HepG2 (cell line): ENCODE data around the gene ACTN3. TPM values are rescaled to one million over a fixed set of nuclear protein-coding genes. Genes with fewer than 3 reads are reported as not detected.

ENCODE experiments used
- CCDC6 ChIP-seq: sonication (generic); formaldehyde crosslinking; IDR thresholded peaks from 2 replicates; pipeline ENCODE4 v1.8.1; 2022; ENCODE audit warnings: mild to moderate bottlenecking, missing genetic modification reagents, moderate library complexity
- ETS1 ChIP-seq: sonication (generic); formaldehyde crosslinking; IDR thresholded peaks from 2 replicates; pipeline ENCODE4 v1.4.0; 2020; ENCODE audit warnings: missing genetic modification reagents
- ETV6 ChIP-seq: sonication (generic); formaldehyde crosslinking; conservative IDR thresholded peaks from 2 replicates; pipeline ENCODE4 v1.4.0; 2020; ENCODE audit warnings: missing genetic modification reagents
- ISX ChIP-seq: sonication (generic); formaldehyde crosslinking; conservative IDR thresholded peaks from 2 replicates; pipeline ENCODE4 v1.5.0; 2020; ENCODE audit warnings: missing genetic modification reagents
- KLF9 ChIP-seq: IDR thresholded peaks from 2 replicates; pipeline ENCODE4 v1.6.1; 2016; ENCODE audit warnings: low read depth
- LBX2 ChIP-seq: sonication (generic); formaldehyde crosslinking; IDR thresholded peaks from 2 replicates; pipeline ENCODE4 v1.5.0; 2020; ENCODE audit warnings: missing genetic modification reagents, mild to moderate bottlenecking, borderline replicate concordance
- PITX1 ChIP-seq: sonication (generic); formaldehyde crosslinking; IDR thresholded peaks from 2 replicates; pipeline ENCODE4 v1.5.1; 2020; ENCODE audit warnings: mild to moderate bottlenecking, missing genetic modification reagents
- PRDM15 ChIP-seq: sonication (generic); formaldehyde crosslinking; IDR thresholded peaks from 2 replicates; pipeline ENCODE4 v1.4.0; 2020; ENCODE audit warnings: missing genetic modification reagents
- RORA ChIP-seq: sonication (generic); formaldehyde crosslinking; IDR thresholded peaks from 2 replicates; pipeline ENCODE4 v1.5.0; 2020; ENCODE audit warnings: mild to moderate bottlenecking, missing genetic modification reagents, moderate library complexity
- SAFB2 ChIP-seq: sonication (generic); formaldehyde crosslinking; IDR thresholded peaks from 2 replicates; pipeline ENCODE4 v1.5.1; 2020; ENCODE audit warnings: missing genetic modification reagents, low read depth, mild to moderate bottlenecking, borderline replicate concordance
- STAG1 ChIP-seq: sonication (generic); formaldehyde crosslinking; IDR thresholded peaks from 2 replicates; pipeline ENCODE4 v1.4.0; 2020; ENCODE audit warnings: missing genetic modification reagents
- ZMYM4 ChIP-seq: sonication (generic); formaldehyde crosslinking; IDR thresholded peaks from 2 replicates; pipeline ENCODE4 v1.8.1; 2023; ENCODE audit warnings: mild to moderate bottlenecking, missing genetic modification reagents
- ZNF207 ChIP-seq: fragments of 450-650 bp; IDR thresholded peaks from 2 replicates; pipeline ENCODE4 v1.6.1; 2016; ENCODE audit warnings: antibody characterized with exemption, borderline replicate concordance
- ZNF3 ChIP-seq: IDR thresholded peaks from 2 replicates; pipeline ENCODE4 v1.7.0; 2017; ENCODE audit warnings: inconsistent platforms
- ZNF569 ChIP-seq: sonication (generic); formaldehyde crosslinking; IDR thresholded peaks from 2 replicates; pipeline ENCODE4 v1.5.0; 2020; ENCODE audit warnings: mild to moderate bottlenecking, missing genetic modification reagents, moderate library complexity, borderline replicate concordance
- ZNF776 ChIP-seq: sonication (generic); formaldehyde crosslinking; IDR thresholded peaks from 2 replicates; pipeline ENCODE4 v1.4.0; 2020; ENCODE audit warnings: mild to moderate bottlenecking, missing genetic modification reagents
- polyA plus RNA-seq, 8 experiments: library from polyadenylated mRNA; depleted of rRNA in 3 of 8; stranded (reverse) in 7 of 8; unstranded in 1 of 8; fragments of >200 nt; fragmentation: Illumina TruSeq in 4 of 8; extraction: Trizol in 4 of 8; gene quantifications; 2 replicates each; pipeline versions ENCODE4 v1.2.1 to v1.2.3, GENCODE V29; 2011 to 2016; ENCODE audit warnings: low read depth in 4 of 8, missing spikeins in 1 of 8, mixed read lengths in 1 of 8; ENCODE audit not compliant: insufficient read depth in 1 of 8
- total RNA-seq, 5 experiments: library from RNA; depleted of rRNA; stranded (reverse); fragments of >200 nt; fragmentation: Illumina TruSeq; extraction: Trizol; gene quantifications; 2 replicates each; pipeline ENCODE4 v1.2.3, GENCODE V29; 2016; ENCODE audit warnings: low read depth in 1 of 5
- TF ChIP-seq, protein P1 (sequence below): sonication (generic); formaldehyde crosslinking; IDR thresholded peaks from 2 replicates; pipeline ENCODE4 v1.5.1; 2020; ENCODE audit warnings: mild to moderate bottlenecking, missing genetic modification reagents, moderate library complexity
- TF ChIP-seq, protein P2 (sequence below): sonication (generic); formaldehyde crosslinking; IDR thresholded peaks from 2 replicates; pipeline ENCODE4 v1.5.0; 2020; ENCODE audit warnings: mild to moderate bottlenecking, missing genetic modification reagents
- TF ChIP-seq, protein P3 (sequence below): sonication (generic); formaldehyde crosslinking; IDR thresholded peaks from 2 replicates; pipeline ENCODE4 v1.4.0; 2020; ENCODE audit warnings: low read depth, mild to moderate bottlenecking, missing genetic modification reagents

The ACTN3 gene
- total and polyA plus RNA-seq, 2 of the 13 experiments (the other 11 are each of a cell fraction or from before 2014, with no cell fraction given): 0.04 to 0.09 TPM

DNA sequence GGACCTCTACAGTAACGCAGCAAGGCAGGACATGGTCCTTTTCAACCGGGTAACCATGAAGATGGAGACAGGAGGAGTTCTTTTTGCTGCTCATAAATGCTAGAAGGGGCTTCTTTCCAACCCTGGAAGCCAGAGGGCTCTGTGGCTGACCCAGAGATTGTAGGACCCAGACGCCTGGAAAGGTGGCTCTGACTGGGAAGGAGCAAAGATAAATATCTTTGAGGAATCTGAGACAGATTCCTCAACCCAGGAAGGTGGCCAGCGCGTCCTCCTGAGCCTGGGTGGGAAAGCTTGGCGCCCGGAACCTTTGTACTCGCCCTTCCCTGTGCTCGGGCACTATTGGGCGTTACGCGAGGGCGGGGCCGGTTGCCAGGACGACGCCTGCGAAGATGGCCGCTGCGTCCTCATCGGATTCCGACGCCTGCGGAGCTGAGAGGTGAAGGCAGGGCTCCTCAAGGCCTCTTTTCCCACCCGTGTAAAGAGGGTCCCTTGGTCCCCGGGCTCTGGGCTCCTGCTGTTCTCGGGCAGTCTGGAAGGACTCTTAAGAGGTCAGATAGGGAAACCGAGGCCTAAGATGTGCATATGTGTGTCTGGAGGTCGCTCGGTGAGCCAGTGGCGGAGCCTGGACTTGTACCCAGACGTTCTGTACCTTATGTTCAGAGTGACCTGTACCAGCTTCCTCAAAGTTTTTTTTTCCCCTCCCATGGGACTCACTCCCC lies 36.3 kb upstream of the ACTN3 start, which contains the start of gene BBS1 (continued):
- TF ChIP-seq, protein P1, sequence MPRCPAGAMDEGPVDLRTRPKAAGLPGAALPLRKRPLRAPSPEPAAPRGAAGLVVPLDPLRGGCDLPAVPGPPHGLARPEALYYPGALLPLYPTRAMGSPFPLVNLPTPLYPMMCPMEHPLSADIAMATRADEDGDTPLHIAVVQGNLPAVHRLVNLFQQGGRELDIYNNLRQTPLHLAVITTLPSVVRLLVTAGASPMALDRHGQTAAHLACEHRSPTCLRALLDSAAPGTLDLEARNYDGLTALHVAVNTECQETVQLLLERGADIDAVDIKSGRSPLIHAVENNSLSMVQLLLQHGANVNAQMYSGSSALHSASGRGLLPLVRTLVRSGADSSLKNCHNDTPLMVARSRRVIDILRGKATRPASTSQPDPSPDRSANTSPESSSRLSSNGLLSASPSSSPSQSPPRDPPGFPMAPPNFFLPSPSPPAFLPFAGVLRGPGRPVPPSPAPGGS (CRISPR knock-in tag): peak; percentile 75; the same call in 1 of the 2 replicates
- TF ChIP-seq PRDM15: no peak
- TF ChIP-seq ZNF776 (CRISPR knock-in tag): peak; percentile 48; the same call in 1 of the 2 replicates
- TF ChIP-seq CCDC6 (CRISPR knock-in tag): peak; percentile 82; the same call in 1 of the 2 replicates
- TF ChIP-seq ETV6 (CRISPR knock-in tag): no peak
- no peak for TF ChIP-seq SAFB2 (CRISPR knock-in tag)
- TF ChIP-seq, protein P2, sequence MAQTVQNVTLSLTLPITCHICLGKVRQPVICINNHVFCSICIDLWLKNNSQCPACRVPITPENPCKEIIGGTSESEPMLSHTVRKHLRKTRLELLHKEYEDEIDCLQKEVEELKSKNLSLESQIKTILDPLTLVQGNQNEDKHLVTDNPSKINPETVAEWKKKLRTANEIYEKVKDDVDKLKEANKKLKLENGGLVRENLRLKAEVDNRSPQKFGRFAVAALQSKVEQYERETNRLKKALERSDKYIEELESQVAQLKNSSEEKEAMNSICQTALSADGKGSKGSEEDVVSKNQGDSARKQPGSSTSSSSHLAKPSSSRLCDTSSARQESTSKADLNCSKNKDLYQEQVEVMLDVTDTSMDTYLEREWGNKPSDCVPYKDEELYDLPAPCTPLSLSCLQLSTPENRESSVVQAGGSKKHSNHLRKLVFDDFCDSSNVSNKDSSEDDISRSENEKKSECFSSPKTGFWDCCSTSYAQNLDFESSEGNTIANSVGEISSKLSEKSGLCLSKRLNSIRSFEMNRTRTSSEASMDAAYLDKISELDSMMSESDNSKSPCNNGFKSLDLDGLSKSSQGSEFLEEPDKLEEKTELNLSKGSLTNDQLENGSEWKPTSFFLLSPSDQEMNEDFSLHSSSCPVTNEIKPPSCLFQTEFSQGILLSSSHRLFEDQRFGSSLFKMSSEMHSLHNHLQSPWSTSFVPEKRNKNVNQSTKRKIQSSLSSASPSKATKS (CRISPR knock-in tag): no peak; the same call in 1 of the 2 replicates
- TF ChIP-seq ISX (CRISPR knock-in tag): no peak
- TF ChIP-seq ZNF569 (CRISPR knock-in tag): no peak
- no peak for TF ChIP-seq STAG1 (CRISPR knock-in tag)
- TF ChIP-seq ETS1: no peak
- TF ChIP-seq ZNF3 (CRISPR knock-in tag): no peak
- no peak for TF ChIP-seq KLF9 (CRISPR knock-in tag)
- peak; percentile 76; the same call in 1 of the 2 replicates for TF ChIP-seq ZMYM4 (CRISPR knock-in tag)
- TF ChIP-seq, protein P3, sequence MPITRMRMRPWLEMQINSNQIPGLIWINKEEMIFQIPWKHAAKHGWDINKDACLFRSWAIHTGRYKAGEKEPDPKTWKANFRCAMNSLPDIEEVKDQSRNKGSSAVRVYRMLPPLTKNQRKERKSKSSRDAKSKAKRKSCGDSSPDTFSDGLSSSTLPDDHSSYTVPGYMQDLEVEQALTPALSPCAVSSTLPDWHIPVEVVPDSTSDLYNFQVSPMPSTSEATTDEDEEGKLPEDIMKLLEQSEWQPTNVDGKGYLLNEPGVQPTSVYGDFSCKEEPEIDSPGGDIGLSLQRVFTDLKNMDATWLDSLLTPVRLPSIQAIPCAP (CRISPR knock-in tag): no peak
- no peak for TF ChIP-seq ZNF207
- TF ChIP-seq PITX1 (CRISPR knock-in tag): no peak
- TF ChIP-seq LBX2: no peak
- no peak for TF ChIP-seq RORA
